PC-9 (cell line): Measurements from ENCODE around the gene NCK2.

ENCODE experiments used
- CTCF ChIP-seq: fragments of 200-600 bp; sonication (generic); conservative IDR thresholded peaks from 2 replicates; pipeline ENCODE4 v1.6.1; 2017; ENCODE audit warnings: mixed run types, antibody characterized with exemption, mild to moderate bottlenecking, moderate library complexity
- EZH2 ChIP-seq: fragments of 200-600 bp; sonication (generic); IDR thresholded peaks from 2 replicates; pipeline ENCODE4 v1.8.0; 2017; ENCODE audit warnings: antibody characterized with exemption, low read depth

GRCh38 chr2:105783151-105783738 lies 38.5 kb downstream of the NCK2 start:
- no peak for TF ChIP-seq CTCF
- no peak for TF ChIP-seq EZH2
